HG03521 (cell line): Measurements from ENCODE around the gene LAIR2.
"Not testable (repeated sequence)": the region's sequence is repeated elsewhere in the genome, so short reads cannot be mapped to it uniquely, and the experiment has no call there.

Experiments used
- ATAC-seq: cut with Tn5 transposase; IDR thresholded peaks from one replicate; pipeline ENCODE4 v1.9.1; 2021; ENCODE audit warnings: mild to moderate bottlenecking, moderate library complexity; ENCODE audit not compliant: unreplicated experiment

Gene LAIR2

GRCh38 chr19:54492568-54492967 lies 10.1 kb upstream of the LAIR2 start:
- ATAC-seq: no peak

- not testable (repeated sequence) for ATAC-seq
Observed at GRCh38 chr19:54493056-54493455, 9.6 kb upstream of the LAIR2 start.

GRCh38 chr19:54493967-54494585 lies 8.6 kb upstream of the LAIR2 start:
- no peak for ATAC-seq

GRCh38 chr19:54495284-54495683 lies 7.3 kb upstream of the LAIR2 start:
- not testable (repeated sequence) for ATAC-seq

GRCh38 chr19:54497747-54498450 lies 4.7 kb upstream of the LAIR2 start:
- not testable (repeated sequence) for ATAC-seq

GRCh38 chr19:54498451-54498772 lies 4.2 kb upstream of the LAIR2 start:
- not testable (repeated sequence) for ATAC-seq

- not testable (repeated sequence) for ATAC-seq
Observed at GRCh38 chr19:54505542-54505941, 2.9 kb downstream of the LAIR2 start.

- ATAC-seq: no peak
Observed at GRCh38 chr19:54506079-54506478, 3.4 kb downstream of the LAIR2 start.

- not testable (repeated sequence) for ATAC-seq
Observed at GRCh38 chr19:54507038-54507717, 4.5 kb downstream of the LAIR2 start.

- no peak for ATAC-seq
Observed at GRCh38 chr19:54507824-54508223, 5.2 kb downstream of the LAIR2 start.

- ATAC-seq: not testable (repeated sequence)
Observed at GRCh38 chr19:54508487-54508886, 5.9 kb downstream of the LAIR2 start.

- not testable (repeated sequence) for ATAC-seq
Observed at GRCh38 chr19:54509200-54509940, 6.7 kb downstream of the LAIR2 start.

- ATAC-seq: no peak
Observed at GRCh38 chr19:54515156-54515555, 12.5 kb downstream of the LAIR2 start.

GRCh38 chr19:54517483-54517882 lies 14.9 kb downstream of the LAIR2 start:
- no peak for ATAC-seq

GRCh38 chr19:54518844-54519243 lies 16.2 kb downstream of the LAIR2 start:
- no peak for ATAC-seq

- ATAC-seq: no peak
Observed at GRCh38 chr19:54521022-54521859, 18.6 kb downstream of the LAIR2 start.

- no peak for ATAC-seq
Observed at GRCh38 chr19:54521860-54522513, 19.4 kb downstream of the LAIR2 start.

GRCh38 chr19:54523403-54523802 lies 20.8 kb downstream of the LAIR2 start:
- ATAC-seq: no peak

GRCh38 chr19:54525636-54526035 lies 23.0 kb downstream of the LAIR2 start:
- no peak for ATAC-seq

GRCh38 chr19:54526972-54527371 lies 24.3 kb downstream of the LAIR2 start:
- ATAC-seq: no peak
